Smooth muscle cell (in vitro differentiated cells): Measurements from ENCODE around the gene DYNC1LI1. TPM values are rescaled to one million over a fixed set of nuclear protein-coding genes. Genes with fewer than 3 reads are reported as not detected.

Experiments
- DNase-seq: peaks from one replicate; lab custom pipeline; 2025; ENCODE audit not compliant: unreplicated experiment; lab: John Stamatoyannopoulos, UW
- H2AFZ ChIP-seq: fragments of 200-600 bp; sonication (generic); 2 replicates; pipeline ENCODE4 v1.6.0; 2016; ENCODE audit warnings: antibody characterized with exemption, low read depth, mild to moderate bottlenecking
- H3F3A ChIP-seq: fragments of 200-600 bp; sonication (generic); 2 replicates; pipeline ENCODE4 v1.6.0; 2017; ENCODE audit warnings: antibody characterized with exemption, low read depth
- H3K27ac ChIP-seq: fragments of 200-600 bp; sonication (generic); 2 replicates; pipeline ENCODE4 v1.5.1; 2016; ENCODE audit warnings: low read depth, mild to moderate bottlenecking
- H3K27me3 ChIP-seq: fragments of 200-600 bp; sonication (generic); 2 replicates; pipeline ENCODE4 v1.6.1; 2016; ENCODE audit warnings: low read depth, mild to moderate bottlenecking
- H3K36me3 ChIP-seq: fragments of 200-600 bp; sonication (generic); 2 replicates; pipeline ENCODE4 v1.5.1; 2016; ENCODE audit warnings: low read depth
- H3K4me1 ChIP-seq: fragments of 200-600 bp; sonication (generic); 2 replicates; pipeline ENCODE4 v1.5.1; 2016; ENCODE audit warnings: low read depth
- H3K4me2 ChIP-seq: fragments of 200-600 bp; sonication (generic); 2 replicates; pipeline ENCODE4 v1.6.0; 2016; ENCODE audit warnings: mild to moderate bottlenecking
- H3K4me3 ChIP-seq: fragments of 200-600 bp; sonication (generic); 2 replicates; pipeline ENCODE4 v1.5.1; 2016; ENCODE audit warnings: mild to moderate bottlenecking
- H3K79me2 ChIP-seq: fragments of 200-600 bp; sonication (generic); 2 replicates; pipeline ENCODE4 v1.6.0; 2016; ENCODE audit warnings: low read depth, mild to moderate bottlenecking
- H3K9ac ChIP-seq: fragments of 200-600 bp; sonication (generic); 2 replicates; pipeline ENCODE4 v1.6.0; 2016; ENCODE audit warnings: low read depth
- H3K9me3 ChIP-seq: fragments of 200-600 bp; sonication (generic); replicated peaks from 2 replicates; pipeline ENCODE4 v1.5.1; 2016; ENCODE audit warnings: low read depth
- H4K20me1 ChIP-seq: fragments of 200-600 bp; sonication (generic); 2 replicates; pipeline ENCODE4 v1.6.0; 2016; ENCODE audit warnings: low read depth
- WGBS: methylation state at CpG from one replicate; pipeline ENCODE4 v1.1.7; 2016; ENCODE audit warnings: low lambda C conversion rate; 5-methylcytosine and 5-hydroxymethylcytosine counted together
- polyA plus RNA-seq: library from polyadenylated mRNA; unstranded; fragments of >200 nt; fragmentation: Nextera tagmentation; extraction: Ambion mirVana; gene quantifications from 2 replicates; pipeline ENCODE4 v1.2.1, GENCODE V29; 2016
- total RNA-seq: library from RNA; depleted of rRNA; stranded (reverse); fragments of >200 nt; gene quantifications from 2 replicates; pipeline ENCODE4 v1.2.3, GENCODE V29; 2014
- TF ChIP-seq, protein P1 (sequence below): fragments of 200-600 bp; sonication (generic); IDR thresholded peaks from 2 replicates; pipeline ENCODE4 v1.5.1; 2017; ENCODE audit warnings: borderline replicate concordance, mild to moderate bottlenecking, antibody characterized with exemption; ENCODE audit not compliant: insufficient read depth, poor library complexity, severe bottlenecking

The DYNC1LI1 gene
- total and polyA plus RNA-seq, 2 experiments from 2014 or later, result 31.0 to 72.6 TPM

DNA sequence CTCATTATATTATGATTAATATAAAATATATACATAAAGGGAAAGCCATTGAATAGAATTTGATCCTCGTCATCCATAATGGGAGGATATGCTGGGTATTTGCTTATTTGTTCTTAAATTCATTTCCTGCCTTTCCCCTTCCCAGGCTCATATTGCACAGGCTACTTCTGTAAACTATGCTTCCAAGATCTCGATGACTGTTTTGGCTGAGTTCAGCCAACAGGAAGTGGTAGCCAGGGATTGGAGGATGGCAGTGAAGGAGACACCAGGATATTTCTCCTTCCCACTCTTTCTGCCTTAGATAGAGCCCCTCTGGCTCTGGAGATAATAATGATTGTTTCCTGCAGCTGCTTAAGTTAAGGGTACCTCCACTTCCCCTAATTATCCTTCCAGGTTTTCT, 44.3 kb upstream of the DYNC1LI1 start:
- Histone ChIP-seq H3K4me2 (no peak overlapping the region), H3F3A (no peaks in the 10 kb centered on the region), H3K4me3 (no peak overlapping the region), H4K20me1 (no peaks in the 10 kb centered on the region), H2AFZ (peak overlapping the region; percentile 50), H3K27me3 (no peaks in the 10 kb centered on the region), H3K36me3 (peaks cover 3% of the 10 kb centered on the region), H3K79me2 (no peaks in the 10 kb centered on the region), H3K9me3 (peaks cover 3% of the 10 kb centered on the region), H3K9ac (no peak overlapping the region), H3K27ac (no peak overlapping the region), H3K4me1 (no peaks in the 10 kb centered on the region)
- TF ChIP-seq, protein P1, sequence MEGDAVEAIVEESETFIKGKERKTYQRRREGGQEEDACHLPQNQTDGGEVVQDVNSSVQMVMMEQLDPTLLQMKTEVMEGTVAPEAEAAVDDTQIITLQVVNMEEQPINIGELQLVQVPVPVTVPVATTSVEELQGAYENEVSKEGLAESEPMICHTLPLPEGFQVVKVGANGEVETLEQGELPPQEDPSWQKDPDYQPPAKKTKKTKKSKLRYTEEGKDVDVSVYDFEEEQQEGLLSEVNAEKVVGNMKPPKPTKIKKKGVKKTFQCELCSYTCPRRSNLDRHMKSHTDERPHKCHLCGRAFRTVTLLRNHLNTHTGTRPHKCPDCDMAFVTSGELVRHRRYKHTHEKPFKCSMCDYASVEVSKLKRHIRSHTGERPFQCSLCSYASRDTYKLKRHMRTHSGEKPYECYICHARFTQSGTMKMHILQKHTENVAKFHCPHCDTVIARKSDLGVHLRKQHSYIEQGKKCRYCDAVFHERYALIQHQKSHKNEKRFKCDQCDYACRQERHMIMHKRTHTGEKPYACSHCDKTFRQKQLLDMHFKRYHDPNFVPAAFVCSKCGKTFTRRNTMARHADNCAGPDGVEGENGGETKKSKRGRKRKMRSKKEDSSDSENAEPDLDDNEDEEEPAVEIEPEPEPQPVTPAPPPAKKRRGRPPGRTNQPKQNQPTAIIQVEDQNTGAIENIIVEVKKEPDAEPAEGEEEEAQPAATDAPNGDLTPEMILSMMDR, result no peak
- WGBS, result 58% methylated on average over 2 of the region's 2 CpGs
- no peak for DNase-seq

DNA sequence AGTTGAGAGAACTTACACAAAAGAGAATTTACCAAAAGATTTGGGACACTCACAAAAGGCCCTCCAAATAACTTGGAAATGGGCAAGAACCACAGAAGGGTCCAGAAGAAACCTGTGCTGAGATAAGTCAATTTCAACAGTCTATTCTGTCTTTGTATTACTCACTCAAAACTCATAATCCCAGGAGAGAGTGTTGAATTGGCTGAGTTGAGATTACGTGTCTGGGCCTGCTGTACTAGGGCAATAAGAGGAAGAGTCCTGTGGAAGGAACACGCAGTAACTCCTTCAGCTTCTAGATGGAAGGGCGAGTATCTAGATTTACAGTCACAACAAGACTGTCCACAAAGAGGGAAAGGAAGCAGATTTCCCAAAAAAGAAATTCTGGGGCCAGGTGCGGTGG, 42.5 kb upstream of the DYNC1LI1 start:
- Histone ChIP-seq H3K9ac (no peak overlapping the region), H3K27ac (no peak overlapping the region), H3K36me3 (no peaks in the 10 kb centered on the region), H3K4me1 (no peaks in the 10 kb centered on the region), H3F3A (no peaks in the 10 kb centered on the region), H3K9me3 (no peaks in the 10 kb centered on the region), H2AFZ (no peak overlapping the region), H3K79me2 (no peaks in the 10 kb centered on the region), H3K27me3 (no peaks in the 10 kb centered on the region), H4K20me1 (no peaks in the 10 kb centered on the region), H3K4me3 (no peak overlapping the region), H3K4me2 (no peak overlapping the region)
- TF ChIP-seq, protein P1, result no peak
- no peak for DNase-seq
- 85% methylated on average over 4 of the region's 4 CpGs for WGBS

DNA sequence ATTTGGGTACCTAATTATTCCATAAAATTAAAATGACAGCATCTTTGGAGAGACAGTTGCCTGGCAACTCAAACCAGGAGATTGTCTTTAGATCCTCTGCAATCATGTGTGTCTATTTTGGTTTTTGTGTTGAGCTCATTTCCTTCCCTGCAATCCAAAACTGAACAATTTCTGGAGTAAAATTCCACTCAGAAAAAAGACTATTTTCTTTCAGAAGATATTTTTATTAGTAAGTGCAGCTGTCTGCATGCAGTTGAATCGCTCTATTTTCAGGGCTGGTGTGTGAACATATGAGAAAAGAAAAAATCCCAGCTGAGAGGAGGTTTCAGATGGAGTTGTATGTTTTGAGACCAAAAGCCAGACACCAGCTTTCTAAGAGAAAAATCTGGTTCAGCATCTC, 41.9 kb upstream of the DYNC1LI1 start:
- TF ChIP-seq, protein P1, result no peak
- Histone ChIP-seq H3K27me3 (no peaks in the 10 kb centered on the region), H3K4me3 (no peak overlapping the region), H3K79me2 (no peaks in the 10 kb centered on the region), H2AFZ (no peak overlapping the region), H4K20me1 (no peaks in the 10 kb centered on the region), H3K27ac (no peak overlapping the region), H3K4me2 (no peak overlapping the region), H3K36me3 (no peaks in the 10 kb centered on the region), H3F3A (no peaks in the 10 kb centered on the region), H3K4me1 (no peaks in the 10 kb centered on the region), H3K9me3 (no peaks in the 10 kb centered on the region), H3K9ac (no peak overlapping the region)
- WGBS, result 96% methylated on average over 1 of the region's 1 CpG
- no peak for DNase-seq

DNA sequence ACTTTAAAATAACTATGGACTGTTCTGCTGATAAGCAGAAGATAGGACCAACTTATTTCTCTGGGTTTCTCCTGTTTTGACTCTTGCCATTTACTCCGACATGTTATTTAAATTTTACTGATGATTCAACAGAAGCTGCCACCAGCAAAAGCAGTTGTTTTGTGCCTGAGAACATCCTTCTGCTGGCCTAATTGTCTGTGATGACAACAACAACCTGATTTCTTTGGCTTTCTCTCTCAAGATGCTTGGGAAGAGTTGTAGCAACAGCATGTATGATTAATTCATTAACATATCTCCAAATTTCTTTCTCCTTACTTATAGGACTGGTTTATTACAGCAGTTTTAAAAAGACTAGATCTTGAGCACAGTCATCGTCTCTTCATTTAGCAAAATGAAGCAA, 36.9 kb upstream of the DYNC1LI1 start:
- Histone ChIP-seq H3K79me2 (no peaks in the 10 kb centered on the region), H2AFZ (no peak overlapping the region), H3K27ac (no peak overlapping the region), H3K9me3 (no peaks in the 10 kb centered on the region), H3K27me3 (no peaks in the 10 kb centered on the region), H3K9ac (no peak overlapping the region), H3K4me3 (no peak overlapping the region), H3F3A (no peaks in the 10 kb centered on the region), H3K4me2 (no peak overlapping the region), H3K36me3 (no peaks in the 10 kb centered on the region), H4K20me1 (no peaks in the 10 kb centered on the region), H3K4me1 (no peaks in the 10 kb centered on the region)
- no peak for DNase-seq
- WGBS, result 82% methylated on average over 2 of the region's 2 CpGs
- TF ChIP-seq, protein P1, result no peak
